ENCODE results near the gene RASAL2.
"Not testable (repeated sequence)": the region's sequence is repeated elsewhere in the genome, so short reads cannot be mapped to it uniquely, and the experiment has no call there.

Gene RASAL2

DNA sequence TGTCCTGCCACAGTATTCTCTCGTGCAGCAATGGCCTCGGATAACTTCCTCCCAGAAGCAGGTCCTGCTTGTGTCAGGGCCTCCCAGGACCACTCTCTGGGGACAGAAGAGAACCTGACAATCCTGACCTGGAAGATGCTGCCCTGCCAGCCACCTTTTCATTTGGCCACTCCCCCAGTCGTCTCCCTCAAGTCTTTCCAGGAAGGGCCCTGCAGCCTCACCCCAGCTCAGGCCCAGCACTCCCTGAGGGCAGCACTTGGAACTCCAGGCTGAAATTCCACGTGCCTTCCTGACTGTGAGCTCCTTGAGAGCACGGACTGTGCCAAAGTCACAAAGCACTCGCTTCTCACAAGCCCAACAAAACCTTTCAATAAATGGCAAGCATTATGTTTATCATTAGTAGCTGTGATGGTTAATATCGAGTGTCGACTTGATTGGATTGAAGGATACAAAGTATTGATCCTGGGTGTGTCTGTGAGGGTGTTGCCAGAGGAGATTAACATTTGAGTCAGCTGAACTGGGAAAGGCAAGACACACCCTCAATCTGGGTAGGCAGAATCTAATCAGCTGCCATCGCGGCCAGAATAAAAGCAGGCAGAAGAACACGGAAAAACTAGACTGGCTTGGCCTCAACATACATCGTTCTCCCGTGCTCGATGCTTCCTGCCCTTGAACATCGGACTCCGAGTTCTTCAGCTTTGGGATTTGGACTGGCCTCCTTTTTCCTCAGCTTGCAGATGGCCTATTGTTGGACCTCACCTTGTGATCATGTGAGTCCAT is 405.2 kb downstream of the RASAL2 start:
- no peak for DNase-seq

DNA sequence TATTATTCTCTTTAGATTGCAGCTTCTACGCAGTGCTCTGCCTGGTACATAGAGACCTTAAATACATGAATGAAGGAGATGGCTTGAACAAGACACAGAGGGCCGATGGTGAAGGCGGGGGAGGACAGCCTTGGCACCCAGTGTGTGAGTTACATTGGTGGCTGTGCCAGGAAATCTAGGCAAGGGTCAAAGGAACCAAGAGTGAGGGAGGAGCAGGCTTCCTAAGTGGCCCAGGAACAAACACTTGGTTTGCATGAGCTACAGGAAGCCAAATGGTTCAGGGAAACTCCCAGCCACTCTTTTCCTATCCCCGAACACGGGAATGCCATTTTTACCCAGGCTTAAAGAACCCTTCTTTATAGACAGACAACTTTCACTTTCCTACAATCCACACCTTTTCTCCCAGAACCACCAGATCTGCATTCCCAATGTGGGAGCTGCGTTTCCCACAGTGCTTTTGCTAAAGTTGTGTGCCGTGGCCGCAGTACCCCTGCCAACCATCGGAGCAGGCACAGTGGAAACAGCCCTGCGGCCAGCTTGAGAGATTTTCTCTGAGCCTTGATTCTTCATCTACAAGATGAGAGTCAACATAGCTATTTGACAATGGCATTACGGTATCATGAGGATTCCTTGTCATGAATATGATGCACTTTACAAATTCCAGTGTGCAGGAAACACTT is 406.3 kb downstream of the RASAL2 start:
- DNase-seq: no peak

DNA sequence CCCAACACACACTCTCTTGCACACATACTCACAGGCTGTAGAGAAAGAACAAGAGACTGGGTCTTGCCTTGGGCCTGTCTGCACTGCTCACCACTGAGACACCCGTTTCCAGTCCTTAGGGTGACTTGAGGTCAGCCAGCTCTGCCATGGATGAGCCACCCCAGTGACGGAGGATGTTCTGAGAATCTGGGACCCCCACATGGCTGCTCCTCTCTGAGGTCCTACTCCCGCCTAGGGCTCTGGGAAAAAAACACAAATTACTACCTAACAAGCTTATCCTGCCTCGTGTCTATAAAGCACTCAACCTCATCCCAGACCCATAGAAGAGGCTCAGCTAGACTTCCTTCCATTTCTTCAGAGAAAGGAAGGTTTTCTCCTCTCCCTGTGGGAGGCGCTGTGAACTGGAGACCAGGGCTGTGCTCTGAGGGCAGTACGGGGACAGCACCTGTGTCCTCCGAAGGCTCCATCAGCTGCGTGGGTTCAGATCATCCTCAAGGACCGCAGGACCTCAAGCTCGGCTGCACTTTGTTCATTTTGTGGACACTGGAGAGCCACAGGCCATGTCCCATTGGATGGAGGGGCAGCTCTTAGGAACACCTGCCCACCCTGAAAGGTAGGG is 407.1 kb downstream of the RASAL2 start:
- DNase-seq: no peak

DNA sequence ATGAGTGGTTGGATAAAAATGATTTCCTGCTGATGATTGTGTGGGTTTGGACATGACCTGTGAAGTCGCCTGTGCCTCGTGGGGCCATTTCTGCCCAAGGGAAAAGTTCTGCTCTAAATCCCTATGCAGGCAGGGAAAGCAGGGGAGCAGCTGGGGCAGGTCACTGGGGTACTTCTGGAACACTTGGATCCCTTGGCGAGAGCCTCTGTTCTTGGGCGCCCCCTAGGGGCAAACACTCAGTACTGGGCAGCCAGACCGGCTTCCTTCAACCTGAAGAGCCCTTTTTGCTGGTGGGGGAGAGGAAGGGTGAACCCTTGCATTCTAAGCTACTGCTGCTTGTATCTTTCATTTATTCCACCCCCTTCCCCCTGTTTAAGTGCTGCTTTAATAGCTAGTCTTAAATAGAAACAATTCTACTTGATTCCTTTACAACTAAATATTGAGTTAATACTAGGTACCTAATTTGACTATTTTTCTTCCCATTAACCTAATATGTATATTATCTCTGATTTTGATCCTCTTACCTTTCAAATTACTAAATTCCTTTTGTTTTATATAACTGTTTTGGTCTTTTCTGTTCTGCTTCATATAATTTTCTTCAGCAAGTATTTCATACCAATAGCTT is 407.9 kb downstream of the RASAL2 start:
- peak in 1 of 2 donors; percentile 27 for DNase-seq

DNA sequence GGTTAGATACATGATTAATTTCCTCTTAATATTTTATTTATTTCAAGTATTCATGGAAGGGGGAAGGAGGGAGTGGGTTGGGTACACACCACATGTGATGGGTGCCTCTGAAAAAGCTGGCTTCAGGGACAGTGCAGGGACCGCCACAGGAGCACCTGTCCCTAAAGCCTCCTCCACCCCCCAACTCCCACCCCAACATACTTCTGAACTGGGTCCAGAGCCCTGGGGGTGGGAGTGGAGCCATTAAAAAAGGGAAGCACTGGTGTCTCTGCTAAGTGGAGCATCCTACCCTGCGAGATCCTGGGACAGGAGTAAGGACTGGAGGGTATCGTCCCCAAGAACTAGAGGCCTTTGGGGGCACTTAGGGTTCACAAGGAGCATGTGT is 408.4 kb downstream of the RASAL2 start:
- DNase-seq: no peak

DNA sequence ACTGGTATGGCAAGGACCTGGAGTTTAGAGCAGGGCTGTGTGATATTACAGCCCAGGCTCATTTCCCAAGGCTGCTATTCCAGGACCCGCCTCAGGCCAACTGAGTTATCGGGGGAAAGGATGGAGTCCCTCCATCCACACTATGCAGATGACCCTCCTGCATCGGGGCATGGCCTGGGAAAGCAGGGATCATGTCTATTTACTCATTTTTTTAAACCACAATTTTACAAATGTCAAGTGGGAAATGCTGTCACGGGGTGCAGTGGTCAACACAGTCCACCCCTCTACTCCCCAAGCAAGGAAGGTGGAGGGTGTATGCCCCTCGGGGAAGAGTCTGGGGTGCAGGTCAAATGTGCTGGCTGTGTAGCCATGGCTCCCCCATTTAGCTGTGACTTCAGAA is 409.0 kb downstream of the RASAL2 start:
- no peak for DNase-seq

DNA sequence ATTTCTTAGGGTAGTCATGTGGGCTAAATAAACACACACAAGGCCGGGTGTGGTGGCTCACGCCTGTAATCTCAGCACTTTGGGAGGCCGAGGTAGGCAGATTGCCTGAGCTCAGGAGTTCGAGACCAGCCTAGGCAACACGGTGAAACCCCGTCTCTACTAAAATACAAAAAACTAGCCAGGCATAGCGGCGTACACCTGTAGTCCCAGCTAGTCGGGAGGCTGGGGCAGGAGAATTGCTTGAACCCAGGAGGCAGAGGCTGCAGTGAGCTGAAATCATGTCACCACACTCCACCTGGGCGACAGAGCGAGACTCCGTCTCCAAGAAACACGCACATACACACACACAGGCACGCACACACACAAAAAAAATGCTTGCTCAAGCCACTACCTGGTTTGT is 409.4 kb downstream of the RASAL2 start:
- not testable (repeated sequence) for DNase-seq

DNA sequence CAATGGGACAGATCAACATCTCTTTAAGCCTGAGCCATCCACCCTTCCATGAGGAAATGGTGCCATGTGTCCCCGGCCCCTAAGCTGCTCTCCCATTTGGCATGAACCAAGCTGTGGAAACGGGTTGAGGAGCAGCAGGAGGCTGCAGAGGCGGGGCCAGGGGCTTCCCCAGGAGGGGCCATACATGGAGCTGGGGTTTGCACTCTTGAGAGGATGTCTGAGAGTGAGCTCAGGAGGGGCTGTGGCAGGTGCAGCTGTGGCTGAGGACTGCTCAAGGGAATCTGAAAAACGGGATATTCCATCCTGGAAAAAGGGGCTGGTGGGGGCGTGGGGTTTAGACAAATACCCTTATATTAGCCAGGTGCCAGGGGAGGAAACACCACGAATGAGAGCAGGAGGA is 409.9 kb downstream of the RASAL2 start:
- no peak for DNase-seq

DNA sequence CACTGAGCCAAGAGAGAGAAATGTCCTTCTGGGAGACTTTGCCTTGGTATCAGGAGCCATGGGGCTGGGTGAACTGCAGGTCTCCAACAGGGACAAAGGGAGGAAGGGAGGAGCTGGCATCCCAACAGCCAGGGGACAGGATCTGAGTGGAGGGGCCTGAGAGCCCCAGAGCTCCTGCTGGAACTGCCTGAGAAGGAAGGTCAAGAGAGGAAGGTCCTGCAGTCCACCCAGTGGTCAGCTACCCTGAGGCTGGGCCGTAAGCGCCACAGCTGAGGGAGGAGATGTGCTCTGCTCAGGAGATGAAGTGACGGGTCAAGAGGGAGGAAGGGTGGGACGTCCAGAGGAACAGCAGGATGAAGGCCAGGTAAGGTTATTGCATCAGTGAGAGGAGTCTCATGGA is 410.4 kb downstream of the RASAL2 start:
- DNase-seq: no peak

DNA sequence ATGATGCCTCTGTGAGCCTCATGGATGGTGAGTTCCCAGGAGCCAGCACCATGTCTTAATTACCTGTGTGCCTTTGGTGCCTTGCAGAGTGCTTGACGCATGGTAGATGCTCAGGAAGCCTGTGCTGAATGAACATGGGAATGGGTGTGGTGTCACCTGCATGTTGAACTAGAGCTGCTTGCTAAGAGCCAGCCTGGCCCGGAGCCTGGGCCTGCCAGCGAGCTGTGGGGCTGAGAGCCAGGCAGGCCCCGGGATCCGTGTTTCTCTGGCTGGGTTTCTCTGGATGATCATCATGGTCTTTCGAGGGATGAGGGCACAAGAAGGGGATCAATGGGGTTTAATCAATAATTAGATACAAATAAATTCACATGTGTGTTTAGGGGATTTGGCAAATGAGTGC is 412.3 kb downstream of the RASAL2 start:
- DNase-seq: no peak

DNA sequence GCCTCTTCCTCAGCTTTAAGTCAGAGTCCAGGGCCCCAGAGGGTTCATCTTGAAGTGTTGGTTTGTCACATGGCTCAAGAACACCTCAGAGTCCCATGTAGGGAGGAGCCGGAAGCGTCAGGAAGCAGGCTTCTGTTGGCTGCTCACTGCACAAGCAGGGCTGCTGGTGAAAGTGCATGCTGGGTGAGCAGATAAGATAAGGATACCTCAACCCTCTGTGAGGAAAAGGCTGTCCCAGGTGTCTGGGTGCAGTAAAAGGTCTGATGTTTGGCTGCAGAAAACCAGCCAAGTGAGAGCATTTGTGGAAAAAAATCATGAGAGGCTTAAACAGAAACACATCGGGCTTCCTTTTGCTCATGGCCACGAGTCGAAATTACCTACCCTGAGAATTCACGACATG is 412.8 kb downstream of the RASAL2 start:
- DNase-seq: no peak

DNA sequence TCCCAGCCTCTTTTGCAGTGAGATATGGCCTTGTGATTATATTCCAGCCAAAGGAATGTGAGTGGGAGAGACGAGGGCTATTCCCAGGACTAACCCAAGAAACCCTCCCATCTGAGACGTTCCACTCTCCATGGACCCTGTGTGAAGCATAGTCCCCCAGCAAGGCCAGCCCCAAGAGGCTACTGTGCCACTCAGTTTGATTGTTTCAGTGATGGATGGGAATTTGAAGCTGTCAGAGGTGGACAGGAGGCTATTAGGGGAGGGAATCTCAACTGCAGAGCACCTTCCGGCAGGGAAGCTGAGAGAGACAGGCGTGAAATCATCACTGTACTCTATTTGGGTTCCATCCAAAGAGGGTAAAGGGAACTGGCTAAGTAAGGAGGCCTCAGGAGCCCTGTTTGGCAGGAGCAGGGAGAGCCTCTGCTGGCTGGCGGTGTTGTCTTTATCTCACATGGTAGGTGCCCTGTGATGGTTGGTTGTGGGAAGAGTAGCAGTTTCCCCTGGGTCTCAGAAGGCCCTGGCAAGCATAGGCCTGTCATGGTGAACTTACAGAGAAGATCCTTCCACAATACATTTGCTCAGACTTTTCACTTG is 415.6 kb downstream of the RASAL2 start:
- no peak for DNase-seq

DNA sequence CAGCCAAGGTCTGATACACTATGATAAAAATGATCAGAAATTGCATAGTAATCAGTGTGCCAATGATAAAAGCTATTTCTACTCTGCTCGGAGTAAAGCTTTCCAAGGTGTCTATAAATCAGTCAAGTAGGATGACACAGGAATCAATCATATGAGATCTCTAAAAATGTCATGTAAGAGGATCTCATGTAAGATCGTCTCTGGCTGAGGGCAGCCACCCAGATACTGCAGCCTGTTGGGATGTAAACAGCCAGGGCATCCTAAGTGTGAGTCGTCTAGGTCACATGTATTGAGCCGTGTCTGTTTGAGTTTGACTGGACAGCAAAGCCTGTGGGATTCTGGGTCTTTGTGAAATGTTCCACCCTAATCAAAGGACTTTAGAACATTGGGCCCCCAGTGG is 416.3 kb downstream of the RASAL2 start:
- no peak for DNase-seq

DNA sequence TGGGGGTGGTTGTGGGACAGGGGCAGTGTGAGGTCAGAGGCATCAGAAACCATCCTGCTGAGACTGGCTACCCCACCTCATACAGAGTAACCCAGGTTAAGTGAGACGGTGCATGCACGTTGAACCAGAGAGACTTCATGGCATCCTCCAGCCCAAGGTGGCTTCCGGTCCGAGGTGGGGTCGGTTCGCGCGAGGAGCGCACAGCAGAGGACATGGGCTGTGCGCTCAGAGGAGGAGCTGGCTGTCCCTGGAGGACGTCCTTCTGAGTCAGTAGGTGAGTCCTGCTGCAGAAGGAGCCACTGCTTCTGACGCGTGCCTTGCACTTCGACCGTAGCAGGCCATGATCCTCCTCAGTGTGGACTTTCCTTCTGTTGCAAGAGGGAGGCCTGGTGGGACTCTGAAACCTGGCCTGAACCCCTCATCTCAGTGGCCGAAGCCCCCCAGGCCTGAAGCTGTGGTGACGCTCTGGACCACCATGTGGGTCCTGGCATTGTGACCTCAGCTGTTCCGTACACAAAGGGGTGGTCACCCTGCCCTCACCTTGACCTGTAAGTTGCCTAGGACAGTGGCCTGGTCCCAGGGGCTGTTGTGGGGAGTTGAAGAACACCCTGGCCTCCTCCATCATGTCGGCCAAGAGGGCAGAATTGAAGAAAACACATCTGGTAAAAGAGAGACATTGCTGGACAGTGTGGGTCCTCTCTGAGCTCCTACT is 418.8 kb downstream of the RASAL2 start, which contains the start of gene TEX35:
TSS of gene TEX35 (plus strand) at position 544 of the 712 bp plus-strand sequence. CDS start at position 624, 80 bp downstream.
- no peak for DNase-seq

DNA sequence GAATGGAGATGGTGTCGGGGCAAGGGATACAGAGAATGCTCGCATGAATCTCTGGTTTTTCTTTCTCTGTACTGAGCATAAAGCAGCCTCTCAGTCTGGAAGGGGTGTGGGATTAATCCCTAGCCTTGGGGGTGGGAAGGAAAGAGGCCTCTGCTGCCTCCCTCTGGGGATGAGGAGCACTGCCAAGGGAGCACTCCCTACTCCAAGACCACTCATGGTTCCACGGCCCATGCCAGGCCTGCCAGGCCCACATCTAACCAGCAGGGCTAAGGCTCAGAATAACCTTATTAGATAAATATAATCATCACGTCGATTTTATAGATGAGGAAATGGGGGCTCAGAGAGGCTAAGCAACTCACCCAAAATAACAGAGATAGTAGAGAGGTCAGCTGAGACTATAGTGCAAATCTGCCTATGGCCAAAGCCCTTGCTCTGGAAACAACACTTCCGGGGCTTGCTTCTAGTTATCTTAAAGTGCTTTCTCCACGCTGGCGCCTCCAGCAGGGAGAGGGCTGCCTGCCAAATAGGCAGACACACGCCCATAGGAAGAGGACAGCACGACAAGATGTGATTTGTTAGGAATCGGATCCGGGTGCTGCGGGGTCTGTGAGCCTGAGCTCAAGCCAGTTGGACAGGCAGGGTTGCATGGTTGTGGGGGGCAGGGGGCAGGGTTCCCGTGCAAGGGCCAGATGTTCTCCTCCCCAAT is 419.5 kb downstream of the RASAL2 start:
- no peak for DNase-seq

DNA sequence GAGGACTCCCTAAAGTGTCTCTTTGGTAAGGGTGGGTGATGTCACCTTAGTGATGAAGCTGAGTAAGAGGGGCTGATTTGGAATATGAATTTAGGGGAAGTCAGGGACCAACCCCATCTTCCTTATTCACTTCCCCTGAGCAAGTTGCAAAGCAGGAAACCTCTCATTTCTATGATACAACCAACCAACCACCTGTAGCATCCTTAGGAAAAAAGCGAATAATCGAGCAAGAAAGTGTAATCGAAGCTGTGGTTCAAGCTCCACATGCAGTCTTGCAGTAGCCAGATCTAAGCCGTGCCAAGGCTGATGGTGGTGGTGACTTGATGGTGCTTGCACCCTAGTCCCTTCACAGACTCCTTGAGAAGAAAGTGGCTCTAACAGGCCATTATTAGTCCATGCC is 422.2 kb downstream of the RASAL2 start:
- no peak for DNase-seq

DNA sequence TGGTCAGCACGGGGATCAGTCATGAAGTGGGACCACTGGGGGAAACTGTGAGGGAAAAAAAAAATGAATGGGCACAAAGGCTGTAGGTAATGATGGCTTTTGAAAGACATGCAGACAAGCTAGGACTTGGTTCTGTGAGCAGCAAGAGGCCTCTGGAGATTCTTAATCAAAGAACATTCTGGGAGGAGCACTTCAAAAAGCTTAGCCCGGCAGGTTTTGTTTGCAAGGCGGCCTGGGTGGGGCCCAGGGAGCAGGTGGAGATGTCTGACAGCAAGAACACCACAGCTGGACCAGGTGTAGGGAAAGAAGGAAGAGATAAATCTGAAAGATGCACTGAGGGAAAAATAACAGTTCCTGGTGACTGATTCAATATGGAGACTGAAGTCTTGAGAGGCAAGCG is 425.0 kb downstream of the RASAL2 start:
- DNase-seq: no peak

DNA sequence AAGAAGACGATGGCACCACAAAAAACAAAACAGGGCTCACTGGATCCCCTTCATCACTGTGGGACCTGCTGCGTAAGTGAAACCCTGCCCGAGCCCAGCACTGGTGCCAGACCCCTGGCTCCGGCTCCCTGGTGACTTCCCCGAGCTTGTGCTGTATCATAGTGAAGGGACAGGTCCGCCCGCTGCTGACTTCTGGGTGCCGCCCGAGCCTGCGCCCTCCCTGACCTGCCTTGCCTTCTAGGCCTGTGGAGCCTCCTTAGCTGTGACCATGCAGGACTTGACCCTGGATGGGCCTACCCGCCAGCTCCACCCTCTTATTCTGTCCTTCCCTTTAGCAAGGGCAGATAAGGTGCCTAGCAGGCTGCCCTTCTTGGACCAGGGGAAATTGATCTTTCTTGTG is 426.9 kb downstream of the RASAL2 start:
- DNase-seq: no peak

DNA sequence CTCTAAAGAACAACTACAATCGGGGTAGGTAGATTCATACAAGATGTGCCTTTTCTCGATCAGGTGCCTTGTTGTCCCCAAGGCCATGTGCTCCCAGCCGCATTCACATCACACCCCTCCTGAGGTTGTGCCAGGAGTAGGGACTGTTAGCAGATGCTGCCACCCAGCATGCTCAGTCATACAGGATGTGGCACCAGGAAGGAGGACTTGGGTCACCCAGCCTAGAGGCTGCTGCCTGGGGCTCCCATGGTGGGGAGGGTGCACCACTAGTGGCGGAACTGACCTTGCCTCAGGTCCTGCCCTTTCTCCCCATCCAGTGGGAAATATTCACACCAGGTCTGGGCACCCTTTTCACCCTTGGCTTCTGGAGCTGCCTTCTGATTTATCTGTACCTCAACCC is 427.3 kb downstream of the RASAL2 start:
- no peak for DNase-seq

DNA sequence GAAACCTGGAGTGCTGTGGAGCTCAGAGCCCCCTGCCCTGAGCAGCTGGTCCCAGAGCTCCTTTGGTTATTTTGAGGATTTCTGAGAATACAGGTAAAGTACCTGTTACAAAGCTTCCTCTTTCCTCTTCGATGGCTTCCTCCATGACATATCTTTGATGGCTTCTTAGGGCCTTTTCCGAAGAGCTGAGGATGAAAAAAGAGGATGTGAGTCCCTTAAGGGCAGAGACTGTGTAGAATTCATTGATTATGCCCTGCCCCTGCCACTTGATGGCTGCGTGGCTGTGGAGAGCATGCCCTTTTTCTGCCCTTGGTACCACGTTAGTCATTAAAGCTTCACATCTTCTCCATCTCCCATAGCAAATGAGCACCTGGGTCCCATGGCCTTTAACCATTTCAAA is 433.2 kb downstream of the RASAL2 start:
- DNase-seq: no peak

DNA sequence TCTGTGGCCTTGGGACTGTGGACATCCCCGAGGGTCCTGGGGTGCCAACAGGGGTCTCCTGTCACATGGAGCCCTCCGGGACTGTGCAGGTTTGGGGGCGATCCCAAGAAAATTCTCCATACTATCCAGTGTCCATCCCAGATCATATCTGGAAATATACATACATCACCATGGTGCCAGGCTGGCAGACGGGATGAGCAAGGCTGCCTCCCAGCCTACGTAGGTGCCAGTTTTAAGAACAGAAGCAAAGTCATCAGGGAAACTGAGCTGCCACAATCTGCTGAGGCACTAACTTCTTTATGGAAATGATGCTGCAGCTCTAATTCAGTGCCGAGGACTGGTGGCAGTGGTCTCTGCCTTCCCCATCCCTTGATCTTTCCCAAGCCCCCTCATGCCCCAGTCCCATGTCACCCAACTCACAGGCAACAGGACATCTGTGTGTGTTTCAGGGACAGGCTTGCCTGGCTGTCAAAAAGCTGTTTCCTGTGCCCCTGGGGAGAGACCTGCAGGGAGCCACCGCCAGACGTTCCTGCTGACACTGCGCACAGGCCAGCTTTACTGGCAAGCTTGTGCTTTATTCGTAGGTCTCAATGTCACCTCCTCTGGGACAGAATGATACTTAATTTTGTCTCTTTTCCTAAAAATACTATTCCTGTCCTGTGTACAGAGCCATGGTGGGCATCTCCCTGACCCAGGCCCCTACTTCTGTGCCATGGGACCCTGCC is 434.5 kb downstream of the RASAL2 start:
- no peak for DNase-seq

Data from activated CD4-positive, alpha-beta T cell treated with anti-CD3 and anti-CD28 coated beads for 4 hours (primary cell).